Neuronal stem cell (in vitro differentiated cells): ENCODE data around the gene TUBA4A.
A peak's percentile ranks its signal among the peaks of the same experiment; 100 is the strongest.

Experiments
- DNase-seq: peaks from one replicate; pipeline ENCODE4 v3.0.0-alpha.2; 2013; ENCODE audit warnings: low spot score
- H2AFZ ChIP-seq: one replicate; pipeline ENCODE4 v1.6.1; 2013; ENCODE audit warnings: mild to moderate bottlenecking, low read length, inconsistent platforms
- H2AK5ac ChIP-seq: 2 replicates; pipeline ENCODE4 v1.6.1; 2013; ENCODE audit warnings: low read depth, mild to moderate bottlenecking, inconsistent platforms, low read length, moderate library complexity, mixed read lengths
- H2BK120ac ChIP-seq: 2 replicates; pipeline ENCODE4 v1.6.1; 2013; ENCODE audit warnings: low read depth, mild to moderate bottlenecking, inconsistent platforms, low read length, moderate library complexity, mixed read lengths
- H2BK12ac ChIP-seq: one replicate; pipeline ENCODE4 v1.6.1; 2013; ENCODE audit warnings: low read length, inconsistent platforms
- H2BK15ac ChIP-seq: 2 replicates; pipeline ENCODE4 v1.6.1; 2013; ENCODE audit warnings: mild to moderate bottlenecking, low read length, inconsistent platforms, mixed read lengths
- H2BK5ac ChIP-seq: one replicate; pipeline ENCODE4 v1.6.1; 2013; ENCODE audit warnings: inconsistent platforms, mild to moderate bottlenecking, low read length, moderate library complexity
- H3K14ac ChIP-seq: one replicate; pipeline ENCODE4 v1.6.1; 2013; ENCODE audit warnings: low read length, inconsistent platforms
- H3K18ac ChIP-seq: 2 replicates; pipeline ENCODE4 v1.6.1; 2013; ENCODE audit warnings: low read length, inconsistent platforms
- H3K23ac ChIP-seq: 2 replicates; pipeline ENCODE4 v1.6.1; 2013; ENCODE audit warnings: low read depth, mild to moderate bottlenecking, mixed read lengths, low read length, inconsistent platforms; ENCODE audit not compliant: poor library complexity
- H3K27ac ChIP-seq: replicated peaks from 3 replicates; pipeline ENCODE4 v1.5.1; 2013; ENCODE audit warnings: low read length, inconsistent platforms
- H3K27me3 ChIP-seq, 3 experiments: 2 replicates each; pipeline ENCODE4 v1.6.1; 2013; ENCODE audit warnings: low read length in 3 of 3, mild to moderate bottlenecking in 2 of 3, inconsistent platforms in 1 of 3, low read depth in 1 of 3, mixed read lengths in 1 of 3, moderate library complexity in 1 of 3; ENCODE audit not compliant: control insufficient read depth in 3 of 3, insufficient read depth in 3 of 3
- H3K36me3 ChIP-seq, 2 donors: replicated peaks in 1 of 2; 2 replicates each; pipeline ENCODE4 v1.6.1; 2013; ENCODE audit warnings: low read length in 2 of 2; ENCODE audit not compliant: control insufficient read depth in 2 of 2, insufficient read depth in 2 of 2
- H3K4ac ChIP-seq: 2 replicates; pipeline ENCODE4 v1.6.1; 2013; ENCODE audit warnings: inconsistent platforms, mild to moderate bottlenecking, low read length, moderate library complexity
- H3K4me1 ChIP-seq, 2 donors: 1 replicate in 1 of 2; 2 replicates in 1 of 2; pipeline ENCODE4 v1.6.1; 2013; ENCODE audit warnings: low read length in 2 of 2, low read depth in 1 of 2; ENCODE audit not compliant: control insufficient read depth in 2 of 2, insufficient read depth in 1 of 2
- H3K4me2 ChIP-seq: one replicate; pipeline ENCODE4 v1.6.1; 2013; ENCODE audit warnings: mild to moderate bottlenecking, low read length, inconsistent platforms; ENCODE audit not compliant: insufficient read depth, poor library complexity, severe bottlenecking
- H3K4me3 ChIP-seq, 2 donors: 2 replicates each; pipeline ENCODE4 v1.5.1; 2013; ENCODE audit warnings: low read length in 2 of 2, mild to moderate bottlenecking in 2 of 2, inconsistent platforms in 1 of 2, moderate library complexity in 1 of 2
- H3K79me1 ChIP-seq: one replicate; pipeline ENCODE4 v1.6.1; 2013; ENCODE audit warnings: low read depth, mild to moderate bottlenecking, inconsistent platforms, low read length, moderate library complexity
- H3K9ac ChIP-seq: one replicate; pipeline ENCODE4 v1.6.1; 2013; ENCODE audit warnings: mild to moderate bottlenecking, low read depth, low read length, inconsistent platforms; ENCODE audit not compliant: poor library complexity
- H3K9me3 ChIP-seq, 2 donors: replicated peaks in 1 of 2; 2 replicates each; pipeline versions ENCODE3 to v1.6.1; 2013; ENCODE audit warnings: low read length in 2 of 2, mild to moderate bottlenecking in 2 of 2, inconsistent platforms in 1 of 2, low read depth in 1 of 2, mixed read lengths in 1 of 2, moderate library complexity in 1 of 2; ENCODE audit not compliant: control insufficient read depth in 2 of 2, insufficient read depth in 1 of 2
- H4K8ac ChIP-seq: one replicate; pipeline ENCODE4 v1.6.1; 2013; ENCODE audit warnings: low read depth, mild to moderate bottlenecking, inconsistent platforms, low read length, moderate library complexity
- H4K91ac ChIP-seq: one replicate; pipeline ENCODE4 v1.6.1; 2013; ENCODE audit warnings: low read length, low read depth, mild to moderate bottlenecking, inconsistent platforms; ENCODE audit not compliant: poor library complexity
- WGBS, 2 donors: extraction: QIAGEN DNeasy Blood & Tissue Kit; methylation state at CpG; one replicate each; pipeline ENCODE4 v1.1.7; 2013; ENCODE audit warnings: missing lambda C conversion rate in 2 of 2, mixed read lengths in 1 of 2; ENCODE audit not compliant: insufficient read length in 2 of 2, insufficient replicate concordance in 1 of 2; ENCODE audit errors: extremely low coverage in 2 of 2; 5-methylcytosine and 5-hydroxymethylcytosine counted together

TUBA4A gene

GRCh38 chr2:219272995-219273394 is 19.3 kb upstream of the TUBA4A start:
- no peak for DNase-seq
- Histone ChIP-seq H3K4me3 (no peak overlapping the region), H3K4me2 (no peak overlapping the region), H2AK5ac (no peak overlapping the region), H3K79me1 (peaks cover 3% of the 10 kb centered on the region), H4K91ac (no peak overlapping the region), H3K18ac (no peak overlapping the region), H3K27ac (no peak overlapping the region), H3K14ac (no peak overlapping the region), H3K4me1 (peaks cover 8 to 11% of the 10 kb centered on the region in 2 donors), H2BK12ac (no peak overlapping the region), H4K8ac (peak overlapping the region; percentile 31), H3K9ac (no peak overlapping the region), H3K27me3 (peaks cover 0 to 45% (median 5%) of the 10 kb centered on the region in 3 experiments), H3K23ac (no peak overlapping the region), H2BK15ac (no peak overlapping the region), H3K9me3 (no peaks in the 10 kb centered on the region), H3K4ac (no peak overlapping the region), H2BK120ac (no peak overlapping the region), H2BK5ac (no peak overlapping the region), H3K36me3 (no peaks in the 10 kb centered on the region), H2AFZ (no peak overlapping the region)
- WGBS, 2 donors, result no CpG with 5 or more reads among the region's 2 CpGs

GRCh38 chr2:219272356-219272755 is 18.6 kb upstream of the TUBA4A start:
- Histone ChIP-seq H2BK12ac (no peak overlapping the region), H3K14ac (no peak overlapping the region), H2BK15ac (no peak overlapping the region), H3K23ac (no peak overlapping the region), H3K4me3 (no peak overlapping the region), H4K8ac (no peak overlapping the region), H3K9me3 (no peaks in the 10 kb centered on the region), H2BK120ac (no peak overlapping the region), H2AK5ac (no peak overlapping the region), H2BK5ac (no peak overlapping the region), H3K4me1 (peaks cover 3 to 8% of the 10 kb centered on the region in 2 donors), H3K27me3 (peaks cover 0 to 46% (median 2%) of the 10 kb centered on the region in 3 experiments), H3K18ac (no peak overlapping the region), H2AFZ (no peak overlapping the region), H3K4ac (no peak overlapping the region), H4K91ac (no peak overlapping the region), H3K27ac (no peak overlapping the region), H3K36me3 (no peaks in the 10 kb centered on the region), H3K79me1 (peaks cover 3% of the 10 kb centered on the region), H3K4me2 (no peak overlapping the region), H3K9ac (no peak overlapping the region)
- no peak for DNase-seq
- WGBS, 2 donors, result no CpG with 5 or more reads among the region's 4 CpGs

- peaks cover 0 to 59% (median 2%) of the 10 kb centered on the region in 3 experiments for H3K27me3 ChIP-seq
- H3K27ac ChIP-seq, result no peak overlapping the region
- H3K79me1 ChIP-seq, result peaks cover 3% of the 10 kb centered on the region
- no peak overlapping the region for H3K4me3 ChIP-seq
- no peaks in the 10 kb centered on the region for H3K9me3 ChIP-seq
- no peaks in the 10 kb centered on the region for H3K36me3 ChIP-seq
- no peak overlapping the region for H4K8ac ChIP-seq
- H2BK120ac ChIP-seq, result no peak overlapping the region
- no peak overlapping the region for H2BK5ac ChIP-seq
- H3K9ac ChIP-seq, result no peak overlapping the region
- peaks cover 3 to 8% of the 10 kb centered on the region in 2 donors for H3K4me1 ChIP-seq
- no peak overlapping the region for H2AK5ac ChIP-seq
- H3K4ac ChIP-seq, result no peak overlapping the region
- H3K14ac ChIP-seq, result no peak overlapping the region
- H3K18ac ChIP-seq, result no peak overlapping the region
- no peak overlapping the region for H3K4me2 ChIP-seq
- H2AFZ ChIP-seq, result no peak overlapping the region
- H4K91ac ChIP-seq, result no peak overlapping the region
- H3K23ac ChIP-seq, result no peak overlapping the region
- WGBS, 2 donors, result no CpG with 5 or more reads among the region's 2 CpGs
- DNase-seq, result no peak
- H2BK12ac ChIP-seq, result no peak overlapping the region
- no peak overlapping the region for H2BK15ac ChIP-seq
These were observed 17.3 kb upstream of the TUBA4A start for GRCh38 chr2:219271021-219271420.

- Histone ChIP-seq H3K14ac (no peak overlapping the region), H3K4me2 (no peak overlapping the region), H3K27ac (no peak overlapping the region), H3K4me3 (no peak overlapping the region), H3K9me3 (no peaks in the 10 kb centered on the region), H2AFZ (no peak overlapping the region), H3K4ac (no peak overlapping the region), H3K18ac (no peak overlapping the region), H3K4me1 (peaks cover 3 to 8% of the 10 kb centered on the region in 2 donors), H3K9ac (peak overlapping the region; percentile 71), H3K79me1 (peaks cover 3% of the 10 kb centered on the region), H2BK120ac (no peak overlapping the region), H3K27me3 (peaks cover 0 to 58% (median 2%) of the 10 kb centered on the region in 3 experiments), H3K36me3 (no peaks in the 10 kb centered on the region), H3K23ac (no peak overlapping the region), H4K91ac (no peak overlapping the region), H2BK15ac (no peak overlapping the region), H2BK12ac (no peak overlapping the region), H2AK5ac (no peak overlapping the region), H4K8ac (no peak overlapping the region), H2BK5ac (no peak overlapping the region)
- WGBS, 2 donors, result no CpG with 5 or more reads among the region's 5 CpGs
- no peak for DNase-seq
These were observed 16.3 kb upstream of the TUBA4A start for GRCh38 chr2:219270055-219270372.
